ENCODE measurements around the gene ECEL1. TPM values are rescaled to one million over a fixed set of nuclear protein-coding genes. Genes with fewer than 3 reads are reported as not detected.

Gene ECEL1
- total and polyA plus RNA-seq, 7 donors: 0.32 to 1.8 (median 0.55) TPM

GRCh38 chr2:232523402-232523681 lies 35.7 kb upstream of the ECEL1 start:
- ATAC-seq (peak in 1 of 4 donors; percentile 0), DNase-seq (no peak)
- Histone ChIP-seq H3K9me3 (no peaks in the 10 kb centered on the region), H3K36me3 (ENCODE audit: insufficient read depth in 1 of 2, low read depth in 1 of 2) (peaks cover 0 to 5% of the 10 kb centered on the region in 2 donors), H3K27ac (peak overlapping the region; percentile 98), H3K4me3 (peak overlapping the region; percentile 81), H3K4me1 (peaks cover 43% of the 10 kb centered on the region), H3K27me3 (ENCODE audit: insufficient read depth in 3 of 3, low read length in 2 of 3) (peaks cover 0 to 12% (median 0%) of the 10 kb centered on the region in 3 donors)
- TF ChIP-seq CTCF (IDR thresholded peaks at IDR 0.05): no peak
- 15 to 34% (median 23%) methylated on average over 16 of the region's 16 CpGs for WGBS, 3 donors
- intact Hi-C loops (cut with DNase I): loop anchor here (2.0 to 5.0 kb wide), 5 partner anchors 37 to 616 kb away; partner anchors contain the start of gene ECEL1 (in 1 of the 2)

- peaks cover 0 to 4% of the 10 kb centered on the region in 2 donors for H3K36me3 ChIP-seq (ENCODE audit: insufficient read depth in 1 of 2, low read depth in 1 of 2)
- no peaks in the 10 kb centered on the region for H3K9me3 ChIP-seq
- 35 to 43% (median 38%) methylated on average over 39 to 46 of the region's 46 CpGs for WGBS, 3 donors
- peak overlapping the region; percentile 81 for H3K4me3 ChIP-seq
- peaks cover 0 to 12% (median 0%) of the 10 kb centered on the region in 3 donors for H3K27me3 ChIP-seq (ENCODE audit: insufficient read depth in 3 of 3, low read length in 2 of 3)
- intact Hi-C loops (cut with DNase I): loop anchor here (2.0 to 5.0 kb wide), 5 partner anchors 36 to 616 kb away; partner anchors contain the start of gene ECEL1 (in 1 of the 2)
- TF ChIP-seq CTCF (IDR thresholded peaks at IDR 0.05): no peak
- H3K4me1 ChIP-seq: peaks cover 39% of the 10 kb centered on the region
- ATAC-seq (no peak), DNase-seq (no peak)
- H3K27ac ChIP-seq: peak overlapping the region; percentile 98
Measured at GRCh38 chr2:232522623-232523401, 35.2 kb upstream of the ECEL1 start.

DNA sequence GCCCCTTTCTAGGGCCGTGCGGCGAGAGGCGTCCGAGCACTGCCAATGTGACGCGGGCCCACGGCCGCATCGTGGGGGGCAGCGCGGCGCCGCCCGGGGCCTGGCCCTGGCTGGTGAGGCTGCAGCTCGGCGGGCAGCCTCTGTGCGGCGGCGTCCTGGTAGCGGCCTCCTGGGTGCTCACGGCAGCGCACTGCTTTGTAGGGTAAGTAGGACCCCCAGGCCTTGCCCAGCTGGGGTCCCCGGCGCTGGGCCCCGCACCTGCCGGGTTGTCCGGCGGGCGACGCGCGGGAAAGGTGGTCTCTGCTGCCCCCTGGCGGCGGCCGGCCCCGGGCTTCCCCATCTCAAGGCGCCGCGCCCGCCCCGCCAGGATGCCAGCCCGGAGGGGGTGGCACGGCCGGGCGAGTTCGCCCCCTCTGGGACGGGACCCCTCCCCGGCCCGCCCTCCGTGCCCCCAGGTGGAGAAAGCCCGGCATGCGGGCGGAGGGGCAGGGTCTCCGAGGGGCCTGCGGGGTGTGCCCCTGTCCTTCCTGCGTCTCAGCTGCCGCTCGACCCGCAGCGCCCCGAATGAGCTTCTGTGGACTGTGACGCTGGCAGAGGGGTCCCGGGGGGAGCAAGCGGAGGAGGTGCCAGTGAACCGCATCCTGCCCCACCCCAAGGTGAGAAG lies 34.5 kb upstream of the ECEL1 start:
- TF ChIP-seq CTCF (IDR thresholded peaks at IDR 0.05): peak; percentile 95
- intact Hi-C loops (cut with DNase I): loop anchor here (2.0 to 5.0 kb wide), 5 partner anchors 35 to 615 kb away; partner anchors contain the start of gene ECEL1 (in 1 of the 2)
- H3K4me1 ChIP-seq: peaks cover 33% of the 10 kb centered on the region
- H3K4me3 ChIP-seq: peak overlapping the region; percentile 81
- peak overlapping the region; percentile 41 for H3K27ac ChIP-seq
- ATAC-seq (peak; percentile 19 to 52 (median 32)), DNase-seq (peak; percentile 70 to 86)
- H3K36me3 ChIP-seq (ENCODE audit: insufficient read depth in 1 of 2, low read depth in 1 of 2): no peaks in the 10 kb centered on the region
- H3K27me3 ChIP-seq (ENCODE audit: insufficient read depth in 3 of 3, low read length in 2 of 3): peaks cover 0 to 12% (median 0%) of the 10 kb centered on the region in 3 donors
- H3K9me3 ChIP-seq: no peaks in the 10 kb centered on the region
- 3% methylated on average over 22 to 66 of the region's 66 CpGs for WGBS, 3 donors

DNA sequence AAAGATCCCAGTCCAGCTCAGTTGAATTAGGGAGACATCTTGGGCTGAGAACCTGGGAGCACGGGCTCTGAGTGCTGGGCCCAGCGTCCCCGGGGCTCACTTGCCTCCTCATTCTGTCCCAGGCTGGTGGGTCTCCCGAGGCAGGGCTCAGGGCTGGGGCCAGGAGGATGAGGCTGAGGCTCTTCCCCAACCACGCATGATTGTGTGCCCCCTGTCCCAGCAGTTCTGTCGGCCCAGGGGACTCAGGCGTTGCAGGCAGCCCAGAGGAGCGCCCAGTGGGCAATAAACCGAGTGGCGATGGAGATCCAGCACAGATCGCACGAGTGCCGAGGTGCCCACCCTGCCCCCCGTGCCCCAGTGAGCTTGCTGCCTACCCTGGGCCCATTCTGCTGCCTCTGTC lies 33.5 kb upstream of the ECEL1 start:
- ATAC-seq (no peak), DNase-seq (no peak)
- Histone ChIP-seq H3K27ac (no peak overlapping the region), H3K27me3 (ENCODE audit: insufficient read depth in 3 of 3, low read length in 2 of 3) (peaks cover 0 to 12% (median 0%) of the 10 kb centered on the region in 3 donors), H3K9me3 (no peaks in the 10 kb centered on the region), H3K36me3 (ENCODE audit: insufficient read depth in 1 of 2, low read depth in 1 of 2) (no peaks in the 10 kb centered on the region), H3K4me3 (no peak overlapping the region), H3K4me1 (peaks cover 33% of the 10 kb centered on the region)
- 89 to 94% (median 90%) methylated on average over 12 to 14 of the region's 14 CpGs for WGBS, 3 donors
- TF ChIP-seq CTCF (IDR thresholded peaks at IDR 0.05): no peak
- intact Hi-C loops (cut with DNase I): loop anchor here in 1 of 2 donors (2.0 to 5.0 kb wide), 4 partner anchors 74 to 614 kb away; no protein-coding TSS in a partner anchor
